Measurements from ENCODE around the gene INSYN2A. TPM values are rescaled to one million over a fixed set of nuclear protein-coding genes. Genes with fewer than 3 reads are reported as not detected.

Gene INSYN2A
- total RNA-seq = 0.16 and 0.24 TPM in 2 replicates

GRCh38 chr10:127196282-127197153 lies at the start of gene INSYN2A:
Gene INSYN2A, minus strand, starts transcription at chr10:127196591. Its CDS starts 20,196 bp downstream, at chr10:127176395.

